ENCODE results near the gene TRAIP. TPM values are rescaled to one million over a fixed set of nuclear protein-coding genes. Genes with fewer than 3 reads are reported as not detected.

Gene TRAIP
- total and polyA plus RNA-seq, 8 donors, result 2.4 to 15.1 (median 11.7) TPM

- Histone ChIP-seq H3K4me1 (peaks cover 0 to 17% of the 10 kb centered on the region in 2 donors), H3K36me3 (no peaks in the 10 kb centered on the region), H3K27me3 (no peaks in the 10 kb centered on the region), H3K4me3 (peak overlapping the region; percentile 51 to 64), H3K9me3 (no peaks in the 10 kb centered on the region), H3K27ac (no peak overlapping the region)
- ATAC-seq, result no peak
- no peak for TF ChIP-seq CTCF (IDR thresholded peaks at IDR 0.05)
- no peak for DNase-seq
- intact Hi-C loops (cut with DNase I), result no loop called here
These were observed 702 bp downstream of the TRAIP start for GRCh38 chr3:49855662-49856061.

GRCh38 chr3:49845694-49846093 is 10.7 kb downstream of the TRAIP start:
- no peak for TF ChIP-seq CTCF (IDR thresholded peaks at IDR 0.05)
- no peaks in the 10 kb centered on the region for H3K4me1 ChIP-seq
- H3K36me3 ChIP-seq, result peaks cover 0 to 8% of the 10 kb centered on the region in 2 donors
- no peaks in the 10 kb centered on the region for H3K27me3 ChIP-seq
- no peaks in the 10 kb centered on the region for H3K9me3 ChIP-seq
- no peak overlapping the region for H3K27ac ChIP-seq
- H3K4me3 ChIP-seq, result no peak overlapping the region
- DNase-seq (no peak), ATAC-seq (no peak)
- intact Hi-C loops (cut with DNase I), result no loop called here

GRCh38 chr3:49844464-49845183 is 11.7 kb downstream of the TRAIP start:
- no peak for TF ChIP-seq CTCF (IDR thresholded peaks at IDR 0.05)
- Histone ChIP-seq H3K36me3 (peaks cover 0 to 8% of the 10 kb centered on the region in 2 donors), H3K4me3 (no peak overlapping the region), H3K9me3 (no peaks in the 10 kb centered on the region), H3K27me3 (no peaks in the 10 kb centered on the region), H3K4me1 (no peaks in the 10 kb centered on the region), H3K27ac (no peak overlapping the region)
- DNase-seq, result no peak
- ATAC-seq, result no peak
- intact Hi-C loops (cut with DNase I), result no loop called here

- intact Hi-C loops (cut with DNase I), result no loop called here
- no peak for TF ChIP-seq CTCF (IDR thresholded peaks at IDR 0.05)
- Histone ChIP-seq H3K9me3 (no peaks in the 10 kb centered on the region), H3K27me3 (no peaks in the 10 kb centered on the region), H3K36me3 (peaks cover 0 to 8% of the 10 kb centered on the region in 2 donors), H3K4me3 (no peak overlapping the region), H3K4me1 (peaks cover 0 to 2% of the 10 kb centered on the region in 2 donors), H3K27ac (no peak overlapping the region)
- ATAC-seq (no peak), DNase-seq (no peak)
These were observed 13.4 kb downstream of the TRAIP start for GRCh38 chr3:49842843-49843517.

GRCh38 chr3:49841806-49842205 is 14.6 kb downstream of the TRAIP start:
- no peak overlapping the region for H3K27ac ChIP-seq
- intact Hi-C loops (cut with DNase I), result no loop called here
- ATAC-seq, result no peak

More at GRCh38 chr3:49841806-49842205, 14.6 kb downstream of the TRAIP start:
- DNase-seq, result no peak
- TF ChIP-seq CTCF (IDR thresholded peaks at IDR 0.05), result no peak
- Histone ChIP-seq H3K36me3 (peaks cover 0 to 8% of the 10 kb centered on the region in 2 donors), H3K27me3 (no peaks in the 10 kb centered on the region), H3K4me1 (peaks cover 0 to 2% of the 10 kb centered on the region in 2 donors), H3K4me3 (no peak overlapping the region), H3K9me3 (no peaks in the 10 kb centered on the region)
